22Rv1 (cell line): ENCODE results near the gene CTAGE9.

Source experiments
- H3K27ac ChIP-seq: fragments of 450-650 bp; 2 replicates; pipeline ENCODE4 v1.5.1; 2017
- CTCF ChIP-seq: fragments of 450-650 bp; IDR thresholded peaks from 2 replicates; pipeline ENCODE4 v1.5.1; 2017; ENCODE audit warnings: mild to moderate bottlenecking
- ZFX ChIP-seq: fragments of 450-650 bp; IDR thresholded peaks from 2 replicates; pipeline ENCODE4 v1.6.1; 2017; ENCODE audit warnings: antibody characterized with exemption, borderline replicate concordance

CTAGE9 gene

DNA sequence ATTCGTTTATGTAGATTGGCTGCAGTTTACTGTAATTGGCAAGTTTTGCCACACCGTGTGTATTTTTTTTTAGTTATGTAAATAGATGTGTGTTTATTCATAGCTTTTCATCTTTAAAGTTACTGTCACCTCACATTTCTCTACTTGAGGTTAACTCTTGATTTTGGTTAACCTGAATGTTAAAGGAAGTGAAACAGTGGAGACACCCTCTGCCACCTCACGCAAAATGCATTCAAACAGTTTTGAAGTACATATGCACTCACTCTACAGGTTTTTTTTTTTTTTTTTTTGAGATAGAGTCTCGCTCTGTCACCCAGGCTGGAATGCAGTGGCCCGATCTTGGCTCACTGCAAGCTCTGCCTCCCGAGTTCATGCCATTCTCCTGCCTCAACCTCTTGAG is 27.3 kb downstream of the CTAGE9 start:
- TF ChIP-seq ZFX = no peak
- no peak for TF ChIP-seq CTCF
- no peak overlapping the region for H3K27ac ChIP-seq

- TF ChIP-seq CTCF (no peak), ZFX (no peak)
- no peak overlapping the region for H3K27ac ChIP-seq
These were observed 28.4 kb downstream of the CTAGE9 start for GRCh38 chr6:131682442-131682841.

DNA sequence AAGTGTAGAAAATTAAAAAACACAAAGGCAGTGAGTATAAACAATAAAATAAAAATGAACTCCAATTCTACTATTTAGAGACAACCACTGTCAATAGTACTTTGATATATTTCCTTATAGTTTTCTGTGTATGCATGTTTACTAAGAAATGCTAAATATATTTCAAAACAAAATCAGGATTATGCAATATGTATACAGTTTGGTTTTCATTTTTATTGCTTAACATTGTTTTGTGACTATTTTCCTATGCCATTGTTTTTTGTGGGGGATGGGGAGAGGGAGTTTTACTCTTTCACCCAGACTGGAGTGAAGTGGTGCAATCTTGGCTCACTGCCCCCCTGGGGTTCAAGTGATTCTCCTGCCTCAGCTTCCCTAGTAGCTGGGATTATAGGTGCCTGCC is 29.2 kb downstream of the CTAGE9 start:
- no peak for TF ChIP-seq ZFX
- TF ChIP-seq CTCF = no peak
- H3K27ac ChIP-seq = no peak overlapping the region

GRCh38 chr6:131680868-131681267 is 29.9 kb downstream of the CTAGE9 start:
- no peak overlapping the region for H3K27ac ChIP-seq
- TF ChIP-seq CTCF (no peak), ZFX (no peak)

- H3K27ac ChIP-seq = no peak overlapping the region
- no peak for TF ChIP-seq CTCF
- TF ChIP-seq ZFX = no peak
These were observed 32.4 kb downstream of the CTAGE9 start for GRCh38 chr6:131678442-131678841.

GRCh38 chr6:131673184-131673583 is 37.6 kb downstream of the CTAGE9 start:
- no peak overlapping the region for H3K27ac ChIP-seq
- TF ChIP-seq CTCF (no peak), ZFX (no peak)

DNA sequence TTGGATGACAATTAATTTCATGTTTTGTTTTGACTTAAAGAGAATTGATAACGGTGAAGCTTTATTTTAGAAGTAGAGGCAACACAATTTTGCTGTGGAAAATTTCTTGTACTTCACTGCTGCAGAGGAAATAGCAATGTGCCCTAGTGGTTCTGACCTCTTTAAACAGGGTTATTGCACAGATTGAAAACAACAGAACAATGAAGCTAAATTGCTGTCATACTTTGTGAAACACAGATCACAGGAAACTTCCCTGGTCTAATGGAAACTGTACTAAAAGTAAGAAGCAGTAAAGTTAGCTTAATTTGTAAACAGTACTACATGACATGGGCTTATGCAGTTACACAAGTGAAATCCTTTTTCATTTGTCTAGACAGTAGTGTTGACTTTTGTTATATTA is 40.9 kb downstream of the CTAGE9 start:
- no peak overlapping the region for H3K27ac ChIP-seq

More for the DNA sequence above, 40.9 kb downstream of the CTAGE9 start:
- TF ChIP-seq ZFX = no peak
- no peak for TF ChIP-seq CTCF
